Transverse colon (tissue), 4 donors: Measurements from ENCODE around the gene GRAP.
"Not testable (repeated sequence)": the region's sequence is repeated elsewhere in the genome, so short reads cannot be mapped to it uniquely, and the experiment has no call there.

ENCODE experiments used
- POLR2AphosphoS5 ChIP-seq, 3 donors: sonication (generic); formaldehyde crosslinking; IDR thresholded peaks; one replicate each; pipeline ENCODE4 v1.6.1; 2016; ENCODE audit warnings: antibody characterized with exemption in 3 of 3
- TF ChIP-seq, protein P1 (sequence below), 5 experiments: fragments of 200-600 bp in 3 of 5; fragments of 450-650 bp in 2 of 5; sonication (generic) in 3 of 5; IDR thresholded peaks; 1 replicate in 2 of 5; 2 replicates in 3 of 5; pipeline ENCODE4 v1.5.1; 2016 to 2017; ENCODE audit warnings: antibody characterized with exemption in 5 of 5, inconsistent platforms in 3 of 5, mild to moderate bottlenecking in 2 of 5, moderate library complexity in 1 of 5

DNA sequence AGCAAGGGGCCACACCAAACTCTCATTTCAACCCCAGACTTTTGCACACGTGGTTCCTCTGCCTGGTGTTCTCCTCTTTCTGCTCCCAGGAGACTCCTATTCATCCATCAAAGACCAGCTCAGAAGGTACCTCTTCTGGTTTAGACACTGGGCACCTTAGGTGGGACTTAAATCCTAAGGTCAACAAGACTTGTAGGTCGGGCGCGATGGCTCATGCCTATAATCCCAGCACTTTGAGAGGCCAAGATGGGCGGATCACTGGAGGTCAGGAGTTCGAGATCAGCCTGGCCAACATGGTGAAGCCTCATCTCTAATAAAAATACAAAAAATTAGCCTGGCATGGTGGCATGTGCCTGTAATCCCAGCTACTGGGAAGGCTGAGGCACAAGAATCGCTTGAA, 753 bp upstream of the GRAP start:
- TF ChIP-seq, protein P1, sequence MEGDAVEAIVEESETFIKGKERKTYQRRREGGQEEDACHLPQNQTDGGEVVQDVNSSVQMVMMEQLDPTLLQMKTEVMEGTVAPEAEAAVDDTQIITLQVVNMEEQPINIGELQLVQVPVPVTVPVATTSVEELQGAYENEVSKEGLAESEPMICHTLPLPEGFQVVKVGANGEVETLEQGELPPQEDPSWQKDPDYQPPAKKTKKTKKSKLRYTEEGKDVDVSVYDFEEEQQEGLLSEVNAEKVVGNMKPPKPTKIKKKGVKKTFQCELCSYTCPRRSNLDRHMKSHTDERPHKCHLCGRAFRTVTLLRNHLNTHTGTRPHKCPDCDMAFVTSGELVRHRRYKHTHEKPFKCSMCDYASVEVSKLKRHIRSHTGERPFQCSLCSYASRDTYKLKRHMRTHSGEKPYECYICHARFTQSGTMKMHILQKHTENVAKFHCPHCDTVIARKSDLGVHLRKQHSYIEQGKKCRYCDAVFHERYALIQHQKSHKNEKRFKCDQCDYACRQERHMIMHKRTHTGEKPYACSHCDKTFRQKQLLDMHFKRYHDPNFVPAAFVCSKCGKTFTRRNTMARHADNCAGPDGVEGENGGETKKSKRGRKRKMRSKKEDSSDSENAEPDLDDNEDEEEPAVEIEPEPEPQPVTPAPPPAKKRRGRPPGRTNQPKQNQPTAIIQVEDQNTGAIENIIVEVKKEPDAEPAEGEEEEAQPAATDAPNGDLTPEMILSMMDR (IDR thresholded peaks at IDR 0.05): not testable (repeated sequence)
- TF ChIP-seq POLR2AphosphoS5 (IDR thresholded peaks at IDR 0.05): not testable (repeated sequence)
